GM12878 (cell line): ENCODE results near the gene COX5A. TPM values are rescaled to one million over a fixed set of nuclear protein-coding genes. Genes with fewer than 3 reads are reported as not detected.
A peak's percentile ranks its signal among the peaks of the same experiment; 100 is the strongest.
"Not testable (repeated sequence)": the region's sequence is repeated elsewhere in the genome, so short reads cannot be mapped to it uniquely, and the experiment has no call there.

Source experiments
- ATAC-seq: fragments of 200-7000 bp; cut with Tn5 transposase; 3 replicates; pipeline ENCODE4 v1.9.1; 2020; ENCODE audit warnings: mild to moderate bottlenecking, moderate library complexity
- BruUV-seq: library from RNA; stranded (reverse); fragments of 400-500 nt; replicated peaks from 2 replicates; lab custom pipeline; 2021; lab: Mats Ljungman, UMichigan
- CTCF ChIA-PET: fragments of 300-600 bp; sonication (Branson Sonifier 250); formaldehyde crosslinking; extraction: SDS; loops from one replicate; lab custom pipeline; 2021; ENCODE audit warnings: inconsistent platforms; lab: Yijun Ruan, JAX
- POLR2A ChIA-PET: fragments of 350-600 bp; formaldehyde crosslinking; extraction: SDS; loops from one replicate; lab custom pipeline; 2021; ENCODE audit warnings: inconsistent platforms; lab: Charles Lee
- RAD21 ChIA-PET: fragments of 300-600 bp; sonication (Branson Sonifier 250); formaldehyde crosslinking; loops from one replicate; lab custom pipeline; 2023; ENCODE audit warnings: antibody characterized with exemption; ENCODE audit not compliant: unreplicated experiment; lab: Charles Lee
- SMC1A ChIA-PET: fragments of 300-600 bp; sonication (Branson Sonifier 250); formaldehyde crosslinking; loops from one replicate; lab custom pipeline; 2023; ENCODE audit not compliant: unreplicated experiment, uncharacterized antibody; lab: Charles Lee
- DNase-seq: peaks from one replicate; pipeline ENCODE4 v3.0.0-alpha.2; 2011; ENCODE audit warnings: low read depth, low spot score
- FAIRE-seq: peaks from 3 replicates; lab custom pipeline; 2011; peaks lifted over from hg19 to GRCh38; lab: Jason Lieb, UNC
- H2AFZ ChIP-seq: 2 replicates; pipeline ENCODE4 v1.6.0; 2011; ENCODE audit warnings: low read depth, low read length, control low read depth; ENCODE audit not compliant: control insufficient read depth
- H3K27ac ChIP-seq: 2 replicates; pipeline ENCODE4 v1.5.1; 2011; ENCODE audit warnings: control low read depth; ENCODE audit not compliant: control insufficient read depth, insufficient read depth
- H3K27me3 ChIP-seq, 2 experiments: replicated peaks in 1 of 2; 2 replicates each; pipeline versions ENCODE4 v1.6.0 to v1.6.1; 2011; ENCODE audit warnings: low read length in 1 of 2; ENCODE audit not compliant: control insufficient read depth in 2 of 2, insufficient read depth in 2 of 2
- H3K36me3 ChIP-seq, 2 experiments: 2 replicates each; pipeline ENCODE4 v1.5.1; 2011; ENCODE audit warnings: low read length in 1 of 2; ENCODE audit not compliant: control insufficient read depth in 2 of 2, insufficient read depth in 2 of 2
- H3K4me1 ChIP-seq: 2 replicates; pipeline ENCODE4 v1.6.1; 2011; ENCODE audit warnings: mild to moderate bottlenecking, low read length, moderate library complexity, mixed read lengths; ENCODE audit not compliant: control insufficient read depth, insufficient read depth
- H3K4me2 ChIP-seq: 2 replicates; pipeline ENCODE4 v1.6.0; 2011; ENCODE audit warnings: control low read depth; ENCODE audit not compliant: control insufficient read depth, insufficient read depth
- H3K4me3 ChIP-seq: fragments of 200-600 bp; sonication (generic); 2 replicates; pipeline ENCODE4 v1.5.1; 2016
- H3K79me2 ChIP-seq: 2 replicates; pipeline ENCODE4 v1.6.0; 2011; ENCODE audit warnings: low read length; ENCODE audit not compliant: control insufficient read depth, insufficient read depth
- H3K9ac ChIP-seq: 2 replicates; pipeline ENCODE4 v1.8.0; 2011; ENCODE audit warnings: low read length, control low read depth, mixed read lengths; ENCODE audit not compliant: control insufficient read depth, insufficient read depth
- H3K9me3 ChIP-seq: replicated peaks from 3 replicates; pipeline ENCODE4 v1.5.1; 2011; ENCODE audit warnings: mild to moderate bottlenecking, low read length; ENCODE audit not compliant: control insufficient read depth, insufficient read depth
- H4K20me1 ChIP-seq: 2 replicates; pipeline ENCODE4 v1.6.0; 2011; ENCODE audit not compliant: control insufficient read depth, insufficient read depth
- DPF2 ChIP-seq: fragments of 450-650 bp; IDR thresholded peaks from 2 replicates; pipeline ENCODE4 v1.6.1; 2017; ENCODE audit warnings: mild to moderate bottlenecking
- FOXM1 ChIP-seq: IDR thresholded peaks from 2 replicates; pipeline ENCODE4 v1.6.1; 2012; ENCODE audit warnings: low read depth, mild to moderate bottlenecking, inconsistent platforms, low read length, moderate library complexity
- GATAD2B ChIP-seq: fragments of 450-650 bp; conservative IDR thresholded peaks from 2 replicates; pipeline ENCODE4 v1.6.1; 2017; ENCODE audit warnings: low read depth, mild to moderate bottlenecking, moderate library complexity
- IKZF1 ChIP-seq: fragments of 450-650 bp; conservative IDR thresholded peaks from 2 replicates; pipeline ENCODE4 v1.6.1; 2017; ENCODE audit warnings: antibody characterized with exemption, mild to moderate bottlenecking
- SPI1 ChIP-seq: IDR thresholded peaks from 2 replicates; pipeline ENCODE4 v1.6.1; 2011; ENCODE audit warnings: low read depth, mild to moderate bottlenecking, low read length, moderate library complexity, borderline replicate concordance; ENCODE audit not compliant: insufficient read depth
- WGBS: methylation state at CpG from one replicate; pipeline ENCODE4 v1.1.6; 2016; ENCODE audit warnings: low lambda C conversion rate; ENCODE audit not compliant: insufficient replicate concordance, insufficient coverage; ENCODE audit errors: missing lambda C conversion rate; 5-methylcytosine and 5-hydroxymethylcytosine counted together
- in situ Hi-C: fragments of 300-500 bp; cut with MboI; formaldehyde crosslinking; loops from 9 replicates; pipeline ENCODE4 v1.14.3; 2018; ENCODE audit warnings: mixed read lengths
- intact Hi-C: fragments of 100-400 bp; cut with micrococcal nuclease; formaldehyde crosslinking; loops from one replicate; pipeline ENCODE4 v1.14.2; 2022; ENCODE audit not compliant: unreplicated experiment
- polyA plus RNA-seq, 11 experiments: library from polyadenylated mRNA; depleted of rRNA in 4 of 11; unstranded in 6 of 11; stranded (reverse) in 5 of 11; fragments of >200 nt; fragmentation: Nextera tagmentation in 4 of 11; fragmentation: Illumina TruSeq in 1 of 11; extraction: Ambion mirVana in 4 of 11; extraction: Trizol in 1 of 11; gene quantifications; 1 replicate in 1 of 11; 2 replicates in 10 of 11; pipeline versions ENCODE4 v1.2.1 to v1.2.3, GENCODE V29; 2011 to 2016; ENCODE audit warnings: inconsistent platforms in 2 of 11, missing spikeins in 2 of 11, low read depth in 1 of 11
- total RNA-seq, 4 experiments: library from RNA; depleted of rRNA in 3 of 4; stranded (reverse); fragments of >200 nt in 3 of 4; fragmentation: Illumina TruSeq in 1 of 4; extraction: Trizol in 1 of 4; gene quantifications; 2 replicates each; pipeline versions ENCODE4 v1.2.1 to v1.2.3, GENCODE V29; 2013 to 2021
- TF ChIP-seq, protein P1 (sequence below), 3 experiments: IDR thresholded peaks in 2 of 3; conservative IDR thresholded peaks in 1 of 3; 2 replicates each; pipeline ENCODE4 v1.5.1; 2011; ENCODE audit warnings: low read depth in 3 of 3, low read length in 3 of 3, mild to moderate bottlenecking in 3 of 3, control low read depth in 2 of 3, moderate library complexity in 2 of 3, inconsistent platforms in 1 of 3, mixed read lengths in 1 of 3; ENCODE audit not compliant: control insufficient read depth in 2 of 3, insufficient read depth in 1 of 3; ENCODE audit errors: extremely low read depth in 1 of 3
- TF ChIP-seq, protein P2 (sequence below): IDR thresholded peaks from 2 replicates; pipeline ENCODE4 v1.6.1; 2012; ENCODE audit warnings: improper control_type of control experiment, low read depth, low read length; ENCODE audit not compliant: insufficient replicate concordance

Gene COX5A
- total and polyA plus RNA-seq, 10 of the 15 experiments (the other 5 are each of a cell fraction or from before 2014, with no cell fraction given) = 84.5 to 1,218 (median 392) TPM

DNA sequence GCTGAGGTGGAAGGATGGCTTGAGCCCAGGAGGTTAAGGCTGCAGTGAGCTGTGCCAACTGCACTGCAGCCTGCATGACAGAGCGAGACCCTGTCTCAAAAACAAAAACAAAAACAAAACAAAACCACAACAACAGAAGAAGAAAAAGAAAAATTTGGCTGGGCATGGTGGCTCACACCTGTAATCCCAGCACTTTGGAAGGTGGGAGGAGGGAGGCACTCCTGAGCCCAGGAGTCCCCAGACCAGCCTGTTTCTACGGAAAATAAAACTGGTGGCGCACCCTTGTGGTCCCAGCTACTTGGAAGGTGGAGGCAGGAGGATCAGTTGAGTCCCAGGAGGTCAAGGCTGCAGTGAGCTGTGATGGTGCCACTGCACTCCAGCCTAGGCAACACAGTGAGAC lies 2.7 kb downstream of the COX5A start:
- ChIA-PET POLR2A (interaction anchor here (1.0 to 1.4 kb wide), 6 partner anchors 13 to 156 kb away, joined by 3 to 7 read pairs (median 4); partner anchors contain the start of gene FAM219B), CTCF (interaction anchor here (0.7 to 2.9 kb wide), 9 partner anchors 15 to 164 kb away, joined by 3 to 19 read pairs (median 5); partner anchors contain the start of gene FAM219B), SMC1A (interaction anchor here (0.8 to 2.7 kb wide), 9 partner anchors 15 to 159 kb away, joined by 3 to 9 read pairs (median 3); no protein-coding TSS in a partner anchor), RAD21 (interaction anchor here (0.6 to 1.9 kb wide), 6 partner anchors 29 to 239 kb away, joined by 3 to 7 read pairs (median 6); partner anchors contain the start of genes EDC3 and FAM219B)
- TF ChIP-seq, protein P1, sequence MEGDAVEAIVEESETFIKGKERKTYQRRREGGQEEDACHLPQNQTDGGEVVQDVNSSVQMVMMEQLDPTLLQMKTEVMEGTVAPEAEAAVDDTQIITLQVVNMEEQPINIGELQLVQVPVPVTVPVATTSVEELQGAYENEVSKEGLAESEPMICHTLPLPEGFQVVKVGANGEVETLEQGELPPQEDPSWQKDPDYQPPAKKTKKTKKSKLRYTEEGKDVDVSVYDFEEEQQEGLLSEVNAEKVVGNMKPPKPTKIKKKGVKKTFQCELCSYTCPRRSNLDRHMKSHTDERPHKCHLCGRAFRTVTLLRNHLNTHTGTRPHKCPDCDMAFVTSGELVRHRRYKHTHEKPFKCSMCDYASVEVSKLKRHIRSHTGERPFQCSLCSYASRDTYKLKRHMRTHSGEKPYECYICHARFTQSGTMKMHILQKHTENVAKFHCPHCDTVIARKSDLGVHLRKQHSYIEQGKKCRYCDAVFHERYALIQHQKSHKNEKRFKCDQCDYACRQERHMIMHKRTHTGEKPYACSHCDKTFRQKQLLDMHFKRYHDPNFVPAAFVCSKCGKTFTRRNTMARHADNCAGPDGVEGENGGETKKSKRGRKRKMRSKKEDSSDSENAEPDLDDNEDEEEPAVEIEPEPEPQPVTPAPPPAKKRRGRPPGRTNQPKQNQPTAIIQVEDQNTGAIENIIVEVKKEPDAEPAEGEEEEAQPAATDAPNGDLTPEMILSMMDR (IDR thresholded peaks at IDR 0.05 in 2 of 3, conservative IDR thresholded peaks at IDR 0.05 in 1 of 3; ENCODE audit: control insufficient read depth in 2 of 3, extremely low read depth in 1 of 3, insufficient read depth in 1 of 3, low read depth in 3 of 3, low read length in 3 of 3) = peak in 2 of 3 experiments; percentile 13 to 21; a peak in 1 of 6 replicates
- DNase-seq, BruUV-seq, H3K36me3 ChIP-seq, in situ Hi-C loops, H3K9ac ChIP-seq, ATAC-seq, H4K20me1 ChIP-seq, H3K27me3 ChIP-seq, H3K27ac ChIP-seq, H2AFZ ChIP-seq, H3K9me3 ChIP-seq, FAIRE-seq: not testable (repeated sequence)
- 76% methylated on average over 3 of the region's 3 CpGs for WGBS
- Histone ChIP-seq H3K4me1 (peaks cover 12% of the 10 kb centered on the region), H3K79me2 (peaks cover 71% of the 10 kb centered on the region), H3K4me2 (peak overlapping the region; percentile 31; the same call in 1 of the 2 replicates), H3K4me3 (peak overlapping the region; percentile 54)
- intact Hi-C loops = loop anchor here (10.0 kb wide), 1 partner anchor 710 kb away; the partner anchor contains the start of genes IMP3 and SNX33

DNA sequence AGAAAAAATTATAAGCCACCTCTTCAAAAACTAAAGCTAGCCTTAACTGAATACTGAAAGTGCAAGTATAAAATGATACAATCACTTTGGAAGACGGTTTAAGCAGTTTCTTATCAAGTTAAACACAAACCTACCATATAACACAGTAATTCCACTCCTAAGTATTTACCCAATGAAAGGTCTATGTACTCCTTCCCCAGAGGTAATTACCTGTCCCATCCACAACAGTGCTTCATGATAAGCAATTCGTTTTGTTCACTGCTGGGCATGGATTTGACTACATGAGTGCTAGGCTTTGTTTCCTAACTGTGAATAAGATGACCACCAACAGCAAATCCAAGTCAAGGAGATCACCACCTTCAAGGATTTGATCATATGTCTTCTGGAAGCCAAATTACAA lies 4.3 kb downstream of the COX5A start:
- H3K27ac ChIP-seq = peak overlapping the region; percentile 97
- no peak for ATAC-seq
- intact Hi-C loops (loop anchor here (10.0 kb wide), 1 partner anchor 711 kb away; the partner anchor contains the start of genes IMP3 and SNX33), in situ Hi-C loops (no loop called here)
- H3K27me3 ChIP-seq = no peaks in the 10 kb centered on the region
- BruUV-seq = no TSS peak
- peak overlapping the region; percentile 83 for H3K4me2 ChIP-seq
- H3K79me2 ChIP-seq = peaks cover 78% of the 10 kb centered on the region
- no peaks in the 10 kb centered on the region for H3K9me3 ChIP-seq
- peak; percentile 44 for FAIRE-seq
- no peak for DNase-seq
- ChIA-PET POLR2A (interaction anchor here (0.6 to 0.9 kb wide), 3 partner anchors 15 to 231 kb away, joined by 3 to 5 read pairs (median 3); no protein-coding TSS in a partner anchor), RAD21 (interaction anchor here (1.1 to 1.6 kb wide), 2 partner anchors 150 to 165 kb away, joined by 4 to 7 read pairs; no protein-coding TSS in a partner anchor), CTCF (interaction anchor here (0.7 to 2.9 kb wide), 6 partner anchors 17 to 162 kb away, joined by 3 to 19 read pairs (median 6); no protein-coding TSS in a partner anchor), SMC1A (interaction anchor here (1.5 to 2.7 kb wide), 2 partner anchors 16 to 32 kb away, joined by 5 to 9 read pairs; no protein-coding TSS in a partner anchor)
- H3K36me3 ChIP-seq = peaks cover 3 to 14% of the 10 kb centered on the region in 2 experiments
- no peaks in the 10 kb centered on the region for H4K20me1 ChIP-seq
- 23% methylated on average over 2 of the region's 2 CpGs for WGBS
- peak overlapping the region; percentile 64; the same call in 1 of the 2 replicates for H3K4me3 ChIP-seq
- H3K4me1 ChIP-seq = peaks cover 12% of the 10 kb centered on the region
- H3K9ac ChIP-seq = peak overlapping the region; percentile 15
- no peak overlapping the region for H2AFZ ChIP-seq
- no peak for TF ChIP-seq FOXM1
- TF ChIP-seq IKZF1 = no peak
- no peak for TF ChIP-seq GATAD2B
- no peak for TF ChIP-seq SPI1
- no peak for TF ChIP-seq DPF2
- TF ChIP-seq, protein P2, sequence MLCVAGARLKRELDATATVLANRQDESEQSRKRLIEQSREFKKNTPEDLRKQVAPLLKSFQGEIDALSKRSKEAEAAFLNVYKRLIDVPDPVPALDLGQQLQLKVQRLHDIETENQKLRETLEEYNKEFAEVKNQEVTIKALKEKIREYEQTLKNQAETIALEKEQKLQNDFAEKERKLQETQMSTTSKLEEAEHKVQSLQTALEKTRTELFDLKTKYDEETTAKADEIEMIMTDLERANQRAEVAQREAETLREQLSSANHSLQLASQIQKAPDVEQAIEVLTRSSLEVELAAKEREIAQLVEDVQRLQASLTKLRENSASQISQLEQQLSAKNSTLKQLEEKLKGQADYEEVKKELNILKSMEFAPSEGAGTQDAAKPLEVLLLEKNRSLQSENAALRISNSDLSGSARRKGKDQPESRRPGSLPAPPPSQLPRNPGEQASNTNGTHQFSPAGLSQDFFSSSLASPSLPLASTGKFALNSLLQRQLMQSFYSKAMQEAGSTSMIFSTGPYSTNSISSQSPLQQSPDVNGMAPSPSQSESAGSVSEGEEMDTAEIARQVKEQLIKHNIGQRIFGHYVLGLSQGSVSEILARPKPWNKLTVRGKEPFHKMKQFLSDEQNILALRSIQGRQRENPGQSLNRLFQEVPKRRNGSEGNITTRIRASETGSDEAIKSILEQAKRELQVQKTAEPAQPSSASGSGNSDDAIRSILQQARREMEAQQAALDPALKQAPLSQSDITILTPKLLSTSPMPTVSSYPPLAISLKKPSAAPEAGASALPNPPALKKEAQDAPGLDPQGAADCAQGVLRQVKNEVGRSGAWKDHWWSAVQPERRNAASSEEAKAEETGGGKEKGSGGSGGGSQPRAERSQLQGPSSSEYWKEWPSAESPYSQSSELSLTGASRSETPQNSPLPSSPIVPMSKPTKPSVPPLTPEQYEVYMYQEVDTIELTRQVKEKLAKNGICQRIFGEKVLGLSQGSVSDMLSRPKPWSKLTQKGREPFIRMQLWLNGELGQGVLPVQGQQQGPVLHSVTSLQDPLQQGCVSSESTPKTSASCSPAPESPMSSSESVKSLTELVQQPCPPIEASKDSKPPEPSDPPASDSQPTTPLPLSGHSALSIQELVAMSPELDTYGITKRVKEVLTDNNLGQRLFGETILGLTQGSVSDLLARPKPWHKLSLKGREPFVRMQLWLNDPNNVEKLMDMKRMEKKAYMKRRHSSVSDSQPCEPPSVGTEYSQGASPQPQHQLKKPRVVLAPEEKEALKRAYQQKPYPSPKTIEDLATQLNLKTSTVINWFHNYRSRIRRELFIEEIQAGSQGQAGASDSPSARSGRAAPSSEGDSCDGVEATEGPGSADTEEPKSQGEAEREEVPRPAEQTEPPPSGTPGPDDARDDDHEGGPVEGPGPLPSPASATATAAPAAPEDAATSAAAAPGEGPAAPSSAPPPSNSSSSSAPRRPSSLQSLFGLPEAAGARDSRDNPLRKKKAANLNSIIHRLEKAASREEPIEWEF = no peak
